MG63 (cell line): Measurements from ENCODE around the gene TRMT5. TPM values are rescaled to one million over a fixed set of nuclear protein-coding genes. Genes with fewer than 3 reads are reported as not detected.

Source experiments
- DNase-seq: peaks from one replicate; pipeline ENCODE4 v3.0.0-alpha.2; 2020
- H3K27me3 ChIP-seq: fragments of 250-450 bp; sonication (Bioruptor Pico); 2 replicates; pipeline ENCODE4 v1.5.1; 2020; ENCODE audit warnings: mild to moderate bottlenecking, moderate library complexity
- H3K36me3 ChIP-seq: fragments of 250-450 bp; sonication (Bioruptor Pico); 2 replicates; pipeline ENCODE4 v1.5.1; 2020; ENCODE audit warnings: mild to moderate bottlenecking, moderate library complexity
- H3K4me3 ChIP-seq: fragments of 250-450 bp; sonication (Bioruptor Pico); 2 replicates; pipeline ENCODE4 v1.5.1; 2020; ENCODE audit warnings: mild to moderate bottlenecking, moderate library complexity
- H3K9me3 ChIP-seq: fragments of 250-450 bp; sonication (Bioruptor Pico); 2 replicates; pipeline ENCODE4 v1.5.1; 2020; ENCODE audit warnings: mild to moderate bottlenecking, moderate library complexity
- total RNA-seq: library from RNA; depleted of rRNA; stranded (reverse); fragments of >200 nt; shearing (Covaris generic); gene quantifications from 2 replicates; pipeline ENCODE4 v1.2.3, GENCODE V29; 2014; ENCODE audit warnings: low replicate concordance; rRNA removed

Gene TRMT5
- total RNA-seq = 13.3 and 22.5 TPM in 2 replicates

GRCh38 chr14:60980811-60981632 is at the start of gene TRMT5, which contains the start of gene SLC38A6:
Gene TRMT5, minus strand, starts transcription at chr14:60981079. Its CDS starts 106 bp downstream, at chr14:60980973.
Gene SLC38A6, plus strand, starts transcription at chr14:60981245. Its CDS starts 33 bp downstream, at chr14:60981278.
- peaks cover 27% of the 10 kb centered on the region for H3K36me3 ChIP-seq
- H3K9me3 ChIP-seq = no peaks in the 10 kb centered on the region
- H3K27me3 ChIP-seq = no peaks in the 10 kb centered on the region
- peak within 1 kb of the TSS; percentile 92 for H3K4me3 ChIP-seq
- peak; percentile 92 for DNase-seq

- no peak overlapping the region for H3K4me3 ChIP-seq
- H3K9me3 ChIP-seq = no peaks in the 10 kb centered on the region
- H3K36me3 ChIP-seq = no peaks in the 10 kb centered on the region
- H3K27me3 ChIP-seq = no peaks in the 10 kb centered on the region
- no peak for DNase-seq
These were observed 45.6 kb upstream of the TRMT5 start for GRCh38 chr14:61026526-61026925.

- Histone ChIP-seq H3K27me3 (no peaks in the 10 kb centered on the region), H3K9me3 (no peaks in the 10 kb centered on the region), H3K4me3 (no peak overlapping the region), H3K36me3 (no peaks in the 10 kb centered on the region)
- peak; percentile 39 for DNase-seq
These were observed 44.7 kb upstream of the TRMT5 start for GRCh38 chr14:61025251-61026223.

- H3K4me3 ChIP-seq = no peak overlapping the region
- DNase-seq = no peak
- H3K9me3 ChIP-seq = no peaks in the 10 kb centered on the region
- H3K27me3 ChIP-seq = no peaks in the 10 kb centered on the region
- H3K36me3 ChIP-seq = no peaks in the 10 kb centered on the region
These were observed 38.7 kb upstream of the TRMT5 start for GRCh38 chr14:61019537-61019936.

GRCh38 chr14:61003571-61003970 is 22.7 kb upstream of the TRMT5 start:
- no peaks in the 10 kb centered on the region for H3K9me3 ChIP-seq
- H3K36me3 ChIP-seq = no peaks in the 10 kb centered on the region
- no peaks in the 10 kb centered on the region for H3K27me3 ChIP-seq
- no peak overlapping the region for H3K4me3 ChIP-seq
- DNase-seq = no peak

- Histone ChIP-seq H3K4me3 (no peak overlapping the region), H3K36me3 (no peaks in the 10 kb centered on the region), H3K27me3 (no peaks in the 10 kb centered on the region), H3K9me3 (no peaks in the 10 kb centered on the region)
- no peak for DNase-seq
These were observed 18.7 kb upstream of the TRMT5 start for GRCh38 chr14:60999536-60999935.

GRCh38 chr14:60998617-60999016 is 17.7 kb upstream of the TRMT5 start:
- H3K36me3 ChIP-seq = no peaks in the 10 kb centered on the region
- no peaks in the 10 kb centered on the region for H3K27me3 ChIP-seq
- H3K9me3 ChIP-seq = no peaks in the 10 kb centered on the region
- no peak overlapping the region for H3K4me3 ChIP-seq
- DNase-seq = no peak

- Histone ChIP-seq H3K27me3 (no peaks in the 10 kb centered on the region), H3K36me3 (no peaks in the 10 kb centered on the region; the same call in 1 of the 2 replicates), H3K4me3 (no peak overlapping the region), H3K9me3 (no peaks in the 10 kb centered on the region)
- DNase-seq = no peak
These were observed 8.7 kb upstream of the TRMT5 start for GRCh38 chr14:60989599-60989998.

- Histone ChIP-seq H3K9me3 (no peaks in the 10 kb centered on the region), H3K36me3 (peaks cover 4% of the 10 kb centered on the region; the same call in 1 of the 2 replicates), H3K4me3 (no peak overlapping the region), H3K27me3 (no peaks in the 10 kb centered on the region)
- DNase-seq = no peak
These were observed 5.6 kb upstream of the TRMT5 start for GRCh38 chr14:60986500-60986899.

GRCh38 chr14:60984196-60984595 is 3.3 kb upstream of the TRMT5 start:
- no peak overlapping the region for H3K4me3 ChIP-seq
- no peak for DNase-seq
- H3K9me3 ChIP-seq = no peaks in the 10 kb centered on the region
- peaks cover 6% of the 10 kb centered on the region for H3K36me3 ChIP-seq
- no peaks in the 10 kb centered on the region for H3K27me3 ChIP-seq

- H3K9me3 ChIP-seq = no peaks in the 10 kb centered on the region
- peak; percentile 8 for DNase-seq
These were observed 965 bp upstream of the TRMT5 start for GRCh38 chr14:60981633-60982455.

GRCh38 chr14:60977847-60978246 is 3.0 kb downstream of the TRMT5 start:
- Histone ChIP-seq H3K27me3 (no peaks in the 10 kb centered on the region), H3K9me3 (no peaks in the 10 kb centered on the region), H3K4me3 (no peak overlapping the region), H3K36me3 (peaks cover 26% of the 10 kb centered on the region)
- no peak for DNase-seq

More at GRCh38 chr14:60981633-60982455, 965 bp upstream of the TRMT5 start:
- Histone ChIP-seq H3K27me3 (no peaks in the 10 kb centered on the region), H3K36me3 (peaks cover 21% of the 10 kb centered on the region), H3K4me3 (peak overlapping the region; percentile 92)

GRCh38 chr14:60975551-60975950 is 5.3 kb downstream of the TRMT5 start:
- no peak overlapping the region for H3K4me3 ChIP-seq
- peaks cover 26% of the 10 kb centered on the region for H3K36me3 ChIP-seq
- no peak for DNase-seq
- H3K27me3 ChIP-seq = no peaks in the 10 kb centered on the region
- H3K9me3 ChIP-seq = no peaks in the 10 kb centered on the region

GRCh38 chr14:60974090-60974651 is 6.7 kb downstream of the TRMT5 start:
- H3K36me3 ChIP-seq = peaks cover 24% of the 10 kb centered on the region
- H3K27me3 ChIP-seq = no peaks in the 10 kb centered on the region
- no peak overlapping the region for H3K4me3 ChIP-seq
- H3K9me3 ChIP-seq = no peaks in the 10 kb centered on the region
- DNase-seq = no peak

GRCh38 chr14:60973070-60973469 is 7.8 kb downstream of the TRMT5 start:
- Histone ChIP-seq H3K9me3 (no peaks in the 10 kb centered on the region), H3K36me3 (peaks cover 18% of the 10 kb centered on the region), H3K4me3 (no peak overlapping the region), H3K27me3 (no peaks in the 10 kb centered on the region)
- DNase-seq = no peak

- H3K36me3 ChIP-seq = peaks cover 12% of the 10 kb centered on the region; the same call in 1 of the 2 replicates
- H3K9me3 ChIP-seq = no peaks in the 10 kb centered on the region
- H3K4me3 ChIP-seq = no peak overlapping the region
- no peaks in the 10 kb centered on the region for H3K27me3 ChIP-seq
- DNase-seq = no peak
These were observed 8.6 kb downstream of the TRMT5 start for GRCh38 chr14:60972295-60972694.
